HepG2 (cell line): ENCODE results near the gene BPGM. TPM values are rescaled to one million over a fixed set of nuclear protein-coding genes. Genes with fewer than 3 reads are reported as not detected.

ENCODE experiments used
- ATAC-seq: fragments of 200-7000 bp; cut with Tn5 transposase; 3 replicates; pipeline ENCODE4 v1.9.1; 2020; ENCODE audit warnings: mild to moderate bottlenecking, moderate library complexity
- BruUV-seq: library from RNA; stranded (reverse); fragments of 400-500 nt; replicated peaks from 2 replicates; lab custom pipeline; 2021; lab: Mats Ljungman, UMichigan
- CTCF ChIA-PET: fragments of 300-600 bp; formaldehyde crosslinking; extraction: SDS; loops from one replicate; lab custom pipeline; 2021; ENCODE audit warnings: low total read pairs, inconsistent platforms, low intra/inter-chr PET ratio; lab: Yijun Ruan, JAX
- POLR2A ChIA-PET: fragments of 350-600 bp; sonication (Branson Sonifier 250); formaldehyde crosslinking; loops from one replicate; lab custom pipeline; 2020; ENCODE audit warnings: antibody characterized with exemption, inconsistent platforms; lab: Yijun Ruan, JAX
- DNase-seq: peaks from one replicate; pipeline ENCODE4 v3.0.0-alpha.2; 2015; ENCODE audit warnings: low spot score
- FAIRE-seq: peaks from 3 replicates; lab custom pipeline; 2011; peaks lifted over from hg19 to GRCh38; lab: Jason Lieb, UNC
- H2AFZ ChIP-seq: one replicate; pipeline ENCODE4 v1.6.1; 2011; ENCODE audit warnings: low read length, inconsistent platforms
- H3K27ac ChIP-seq: fragments of 300-600 bp; 3 replicates; pipeline ENCODE4 v1.8.0; 2011; ENCODE audit warnings: mixed run types, mild to moderate bottlenecking, mixed read lengths, low read length, inconsistent platforms; ENCODE audit not compliant: insufficient read depth; ENCODE audit errors: extremely low read length
- H3K27me3 ChIP-seq, 2 experiments: fragments of 200-600 bp in 1 of 2; 2 replicates in 1 of 2; 3 replicates in 1 of 2; pipeline versions ENCODE4 v1.6.0 to v1.8.0; 2011; ENCODE audit warnings: low read length in 2 of 2, mild to moderate bottlenecking in 2 of 2, moderate library complexity in 2 of 2, inconsistent platforms in 1 of 2; ENCODE audit not compliant: insufficient read depth in 2 of 2, control insufficient read depth in 1 of 2
- H3K36me3 ChIP-seq, 2 experiments: fragments of 200-600 bp in 1 of 2; replicated peaks in 1 of 2; 2 replicates in 1 of 2; 3 replicates in 1 of 2; pipeline versions ENCODE4 v1.5.1 to v1.8.0; 2011; ENCODE audit warnings: low read length in 2 of 2, inconsistent platforms in 1 of 2; ENCODE audit not compliant: insufficient read depth in 2 of 2, control insufficient read depth in 1 of 2
- H3K4me1 ChIP-seq: 2 replicates; pipeline ENCODE4 v1.5.1; 2012; ENCODE audit warnings: low read length, inconsistent platforms; ENCODE audit not compliant: insufficient read depth
- H3K4me2 ChIP-seq: 2 replicates; pipeline ENCODE4 v1.6.0; 2011; ENCODE audit warnings: low read depth, low read length, inconsistent platforms
- H3K4me3 ChIP-seq, 3 experiments: fragments of 200-600 bp in 1 of 3; sonication (generic), shearing (Covaris generic) in 1 of 3; replicated peaks in 1 of 3; 2 replicates each; pipeline ENCODE4 v1.5.1; 2011 to 2016; ENCODE audit warnings: low read length in 3 of 3, inconsistent platforms in 2 of 3, low read depth in 2 of 3, mild to moderate bottlenecking in 2 of 3, control low read depth in 1 of 3, mixed read lengths in 1 of 3; ENCODE audit not compliant: insufficient read depth in 1 of 3
- H3K79me2 ChIP-seq: one replicate; pipeline ENCODE4 v1.6.1; 2011; ENCODE audit warnings: low read length, inconsistent platforms; ENCODE audit not compliant: insufficient read depth
- H3K9ac ChIP-seq: 2 replicates; pipeline ENCODE4 v1.6.0; 2011; ENCODE audit warnings: mild to moderate bottlenecking, low read depth, low read length, inconsistent platforms; ENCODE audit not compliant: insufficient read depth
- H3K9me3 ChIP-seq: 2 replicates; pipeline ENCODE4 v1.5.1; 2012; ENCODE audit warnings: mild to moderate bottlenecking, low read length
- H4K20me1 ChIP-seq: 2 replicates; pipeline ENCODE4 v1.6.0; 2011; ENCODE audit warnings: inconsistent platforms, mild to moderate bottlenecking, low read length, moderate library complexity; ENCODE audit not compliant: insufficient read depth
- BORCS8-MEF2B ChIP-seq: sonication (generic); formaldehyde crosslinking; IDR thresholded peaks from 2 replicates; pipeline ENCODE4 v1.8.0; 2022; ENCODE audit warnings: mild to moderate bottlenecking, missing genetic modification reagents
- IKZF1 ChIP-seq: fragments of 450-650 bp; IDR thresholded peaks from 2 replicates; pipeline ENCODE4 v1.7.1; 2016
- RARA ChIP-seq: IDR thresholded peaks from 2 replicates; pipeline ENCODE4 v1.6.1; 2016; ENCODE audit warnings: missing genetic modification reagents, missing compliant biosample characterization
- RXRB ChIP-seq: IDR thresholded peaks from 2 replicates; pipeline ENCODE4 v1.6.1; 2016; ENCODE audit warnings: borderline replicate concordance, missing genetic modification reagents, missing compliant biosample characterization
- SMYD3 ChIP-seq: sonication (generic); formaldehyde crosslinking; IDR thresholded peaks from 2 replicates; pipeline ENCODE4 v1.8.1; 2023; ENCODE audit warnings: mild to moderate bottlenecking, missing genetic modification reagents
- STAT5B ChIP-seq: sonication (generic); formaldehyde crosslinking; IDR thresholded peaks from 2 replicates; pipeline ENCODE4 v1.4.0; 2020; ENCODE audit warnings: missing genetic modification reagents
- TCF7 ChIP-seq: sonication (generic); IDR thresholded peaks from 2 replicates; pipeline ENCODE4 v1.6.1; 2016; ENCODE audit warnings: antibody characterized with exemption, low read depth
- ZNF552 ChIP-seq: sonication (generic); formaldehyde crosslinking; IDR thresholded peaks from 2 replicates; pipeline ENCODE4 v1.9.0; 2022; ENCODE audit warnings: missing genetic modification reagents, mild to moderate bottlenecking, borderline replicate concordance
- WGBS: methylation state at CpG from one replicate; pipeline ENCODE4 v1.1.6; 2017; ENCODE audit warnings: low lambda C conversion rate; 5-methylcytosine and 5-hydroxymethylcytosine counted together
- in situ Hi-C: cut with HindIII; loops from 2 replicates; pipeline ENCODE4 v1.10.0; 2017; ENCODE audit warnings: low pct_unique_long_range_greater_than_20kb; ENCODE audit not compliant: extremely low pct_ligation_motif_present
- intact Hi-C: fragments of 100-400 bp; cut with micrococcal nuclease; formaldehyde crosslinking; loops from one replicate; pipeline ENCODE4 v1.10.0; 2022; ENCODE audit not compliant: unreplicated experiment
- polyA plus RNA-seq, 8 experiments: library from polyadenylated mRNA; depleted of rRNA in 3 of 8; stranded (reverse) in 7 of 8; unstranded in 1 of 8; fragments of >200 nt; fragmentation: Illumina TruSeq in 4 of 8; extraction: Trizol in 4 of 8; gene quantifications; 2 replicates each; pipeline versions ENCODE4 v1.2.1 to v1.2.3, GENCODE V29; 2011 to 2016; ENCODE audit warnings: low read depth in 4 of 8, missing spikeins in 1 of 8, mixed read lengths in 1 of 8; ENCODE audit not compliant: insufficient read depth in 1 of 8
- total RNA-seq, 5 experiments: library from RNA; depleted of rRNA; stranded (reverse); fragments of >200 nt; fragmentation: Illumina TruSeq; extraction: Trizol; gene quantifications; 2 replicates each; pipeline ENCODE4 v1.2.3, GENCODE V29; 2016; ENCODE audit warnings: low read depth in 1 of 5
- TF ChIP-seq, protein P1 (sequence below): sonication (generic); formaldehyde crosslinking; IDR thresholded peaks from 2 replicates; pipeline ENCODE4 v1.5.0; 2020; ENCODE audit warnings: missing genetic modification reagents, mild to moderate bottlenecking, borderline replicate concordance
- TF ChIP-seq, protein P2 (sequence below): IDR thresholded peaks from 2 replicates; pipeline ENCODE4 v1.6.1; 2016; ENCODE audit warnings: missing compliant biosample characterization, missing genetic modification reagents, borderline replicate concordance
- TF ChIP-seq, protein P3 (sequence below): IDR thresholded peaks from 2 replicates; pipeline ENCODE4 v1.6.1; 2016; ENCODE audit warnings: missing genetic modification reagents, missing compliant biosample characterization
- TF ChIP-seq, protein P4 (sequence below): sonication (generic); formaldehyde crosslinking; IDR thresholded peaks from 2 replicates; pipeline ENCODE4 v1.8.1; 2023; ENCODE audit warnings: mild to moderate bottlenecking, inconsistent platforms, moderate library complexity, missing genetic modification reagents, borderline replicate concordance
- TF ChIP-seq, protein P5 (sequence below): sonication (generic); formaldehyde crosslinking; IDR thresholded peaks from 2 replicates; pipeline ENCODE4 v1.5.1; 2020; ENCODE audit warnings: mild to moderate bottlenecking, missing genetic modification reagents, moderate library complexity

Gene BPGM
- total and polyA plus RNA-seq, 2 of the 13 experiments (the other 11 are each of a cell fraction or from before 2014, with no cell fraction given) = 4.0 to 7.5 TPM

DNA sequence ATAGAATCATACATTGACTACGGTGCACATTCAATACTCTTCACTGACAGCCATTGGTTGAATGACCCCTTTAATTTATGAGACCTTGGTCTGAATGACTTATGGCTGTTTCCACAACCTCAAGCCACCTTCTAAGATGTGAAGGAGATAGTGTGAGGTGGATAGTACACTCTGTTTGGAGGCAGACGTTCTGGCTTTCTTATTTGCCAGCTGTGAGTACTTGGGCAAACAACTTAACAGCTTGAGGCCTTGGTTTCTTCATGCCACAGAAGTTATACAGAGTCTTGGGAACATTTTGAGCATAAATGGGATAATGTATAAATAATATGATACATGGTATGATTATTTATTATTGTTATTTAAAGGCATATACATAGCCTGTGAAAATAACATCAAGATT, 62.0 kb downstream of the BPGM start (continued):
- TF ChIP-seq, protein P1, sequence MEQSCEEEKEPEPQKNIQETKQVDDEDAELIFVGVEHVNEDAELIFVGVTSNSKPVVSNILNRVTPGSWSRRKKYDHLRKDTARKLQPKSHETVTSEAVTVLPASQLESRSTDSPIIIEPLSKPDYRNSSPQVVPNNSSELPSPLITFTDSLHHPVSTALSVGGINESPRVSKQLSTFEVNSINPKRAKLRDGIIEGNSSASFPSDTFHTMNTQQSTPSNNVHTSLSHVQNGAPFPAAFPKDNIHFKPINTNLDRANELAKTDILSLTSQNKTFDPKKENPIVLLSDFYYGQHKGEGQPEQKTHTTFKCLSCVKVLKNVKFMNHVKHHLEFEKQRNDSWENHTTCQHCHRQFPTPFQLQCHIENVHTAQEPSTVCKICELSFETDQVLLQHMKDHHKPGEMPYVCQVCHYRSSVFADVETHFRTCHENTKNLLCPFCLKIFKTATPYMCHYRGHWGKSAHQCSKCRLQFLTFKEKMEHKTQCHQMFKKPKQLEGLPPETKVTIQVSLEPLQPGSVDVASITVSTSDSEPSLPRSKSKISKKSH (CRISPR knock-in tag) = no peak
- TF ChIP-seq, protein P2, sequence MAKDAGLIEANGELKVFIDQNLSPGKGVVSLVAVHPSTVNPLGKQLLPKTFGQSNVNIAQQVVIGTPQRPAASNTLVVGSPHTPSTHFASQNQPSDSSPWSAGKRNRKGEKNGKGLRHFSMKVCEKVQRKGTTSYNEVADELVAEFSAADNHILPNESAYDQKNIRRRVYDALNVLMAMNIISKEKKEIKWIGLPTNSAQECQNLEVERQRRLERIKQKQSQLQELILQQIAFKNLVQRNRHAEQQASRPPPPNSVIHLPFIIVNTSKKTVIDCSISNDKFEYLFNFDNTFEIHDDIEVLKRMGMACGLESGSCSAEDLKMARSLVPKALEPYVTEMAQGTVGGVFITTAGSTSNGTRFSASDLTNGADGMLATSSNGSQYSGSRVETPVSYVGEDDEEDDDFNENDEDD = no peak
- no peak for TF ChIP-seq RARA
- TF ChIP-seq RXRB (CRISPR knock-in tag) = no peak
- TF ChIP-seq, protein P3, sequence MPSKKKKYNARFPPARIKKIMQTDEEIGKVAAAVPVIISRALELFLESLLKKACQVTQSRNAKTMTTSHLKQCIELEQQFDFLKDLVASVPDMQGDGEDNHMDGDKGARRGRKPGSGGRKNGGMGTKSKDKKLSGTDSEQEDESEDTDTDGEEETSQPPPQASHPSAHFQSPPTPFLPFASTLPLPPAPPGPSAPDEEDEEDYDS = no peak

DNA sequence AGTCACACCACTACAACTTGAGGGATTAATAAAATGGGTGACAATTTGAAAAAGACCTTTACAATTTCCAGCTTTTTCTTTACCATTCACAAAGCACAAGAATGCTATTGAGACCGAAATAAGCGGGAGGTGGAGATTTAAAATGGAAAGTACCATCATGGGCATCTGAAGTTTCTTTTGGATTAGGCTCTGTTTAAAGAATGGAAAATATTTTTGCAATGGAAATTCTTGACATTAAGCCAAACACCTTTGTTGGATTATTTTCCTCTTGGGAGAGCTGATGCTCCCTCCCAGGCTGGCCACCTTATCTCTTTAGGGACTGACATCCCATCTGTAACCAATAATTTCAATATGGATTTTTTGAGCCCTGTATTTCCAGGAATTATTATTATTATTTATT, 62.5 kb downstream of the BPGM start:
- 97% methylated on average over 2 of the region's 2 CpGs for WGBS
- TF ChIP-seq, protein P4, sequence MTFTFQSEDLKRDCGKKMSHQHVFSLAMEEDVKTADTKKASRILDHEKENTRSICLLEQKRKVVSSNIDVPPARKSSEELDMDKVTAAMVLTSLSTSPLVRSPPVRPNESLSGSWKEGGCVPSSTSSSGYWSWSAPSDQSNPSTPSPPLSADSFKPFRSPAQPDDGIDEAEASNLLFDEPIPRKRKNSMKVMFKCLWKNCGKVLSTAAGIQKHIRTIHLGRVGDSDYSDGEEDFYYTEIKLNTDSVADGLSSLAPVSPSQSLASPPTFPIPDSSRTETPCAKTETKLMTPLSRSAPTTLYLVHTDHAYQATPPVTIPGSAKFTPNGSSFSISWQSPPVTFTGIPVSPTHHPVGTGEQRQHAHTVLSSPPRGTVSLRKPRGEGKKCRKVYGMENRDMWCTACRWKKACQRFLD (CRISPR knock-in tag) = no peak
- TF ChIP-seq TCF7 = no peak
- TF ChIP-seq, protein P5, sequence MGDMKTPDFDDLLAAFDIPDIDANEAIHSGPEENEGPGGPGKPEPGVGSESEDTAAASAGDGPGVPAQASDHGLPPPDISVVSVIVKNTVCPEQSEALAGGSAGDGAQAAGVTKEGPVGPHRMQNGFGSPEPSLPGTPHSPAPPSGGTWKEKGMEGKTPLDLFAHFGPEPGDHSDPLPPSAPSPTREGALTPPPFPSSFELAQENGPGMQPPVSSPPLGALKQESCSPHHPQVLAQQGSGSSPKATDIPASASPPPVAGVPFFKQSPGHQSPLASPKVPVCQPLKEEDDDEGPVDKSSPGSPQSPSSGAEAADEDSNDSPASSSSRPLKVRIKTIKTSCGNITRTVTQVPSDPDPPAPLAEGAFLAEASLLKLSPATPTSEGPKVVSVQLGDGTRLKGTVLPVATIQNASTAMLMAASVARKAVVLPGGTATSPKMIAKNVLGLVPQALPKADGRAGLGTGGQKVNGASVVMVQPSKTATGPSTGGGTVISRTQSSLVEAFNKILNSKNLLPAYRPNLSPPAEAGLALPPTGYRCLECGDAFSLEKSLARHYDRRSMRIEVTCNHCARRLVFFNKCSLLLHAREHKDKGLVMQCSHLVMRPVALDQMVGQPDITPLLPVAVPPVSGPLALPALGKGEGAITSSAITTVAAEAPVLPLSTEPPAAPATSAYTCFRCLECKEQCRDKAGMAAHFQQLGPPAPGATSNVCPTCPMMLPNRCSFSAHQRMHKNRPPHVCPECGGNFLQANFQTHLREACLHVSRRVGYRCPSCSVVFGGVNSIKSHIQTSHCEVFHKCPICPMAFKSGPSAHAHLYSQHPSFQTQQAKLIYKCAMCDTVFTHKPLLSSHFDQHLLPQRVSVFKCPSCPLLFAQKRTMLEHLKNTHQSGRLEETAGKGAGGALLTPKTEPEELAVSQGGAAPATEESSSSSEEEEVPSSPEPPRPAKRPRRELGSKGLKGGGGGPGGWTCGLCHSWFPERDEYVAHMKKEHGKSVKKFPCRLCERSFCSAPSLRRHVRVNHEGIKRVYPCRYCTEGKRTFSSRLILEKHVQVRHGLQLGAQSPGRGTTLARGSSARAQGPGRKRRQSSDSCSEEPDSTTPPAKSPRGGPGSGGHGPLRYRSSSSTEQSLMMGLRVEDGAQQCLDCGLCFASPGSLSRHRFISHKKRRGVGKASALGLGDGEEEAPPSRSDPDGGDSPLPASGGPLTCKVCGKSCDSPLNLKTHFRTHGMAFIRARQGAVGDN (CRISPR knock-in tag) = no peak
- TF ChIP-seq STAT5B (CRISPR knock-in tag) = no peak
- no peak for TF ChIP-seq IKZF1
- TF ChIP-seq ZNF552 (CRISPR knock-in tag) = no peak
- no peak for TF ChIP-seq SMYD3 (CRISPR knock-in tag)
- TF ChIP-seq BORCS8-MEF2B (CRISPR knock-in tag) = no peak

More for the DNA sequence above, 62.5 kb downstream of the BPGM start:
- ATAC-seq = no peak
- in situ Hi-C loops (no loop called here), intact Hi-C loops (no loop called here)
- ChIA-PET POLR2A (no interaction called here), CTCF (no interaction called here)
- H3K9me3 ChIP-seq = no peaks in the 10 kb centered on the region
- no peak overlapping the region for H3K4me3 ChIP-seq
- BruUV-seq = no TSS peak
- DNase-seq = no peak
- FAIRE-seq = no peak
- H3K36me3 ChIP-seq = no peaks in the 10 kb centered on the region
- peaks cover 0 to 14% of the 10 kb centered on the region in 2 experiments; a peak in 2 of 5 replicates for H3K27me3 ChIP-seq
- H4K20me1 ChIP-seq = no peaks in the 10 kb centered on the region
- no peak overlapping the region for H2AFZ ChIP-seq
- no peak overlapping the region for H3K9ac ChIP-seq
- no peak overlapping the region for H3K27ac ChIP-seq
- no peak overlapping the region for H3K4me2 ChIP-seq
- H3K79me2 ChIP-seq = no peaks in the 10 kb centered on the region
- peaks cover 10% of the 10 kb centered on the region for H3K4me1 ChIP-seq
